A549 treated with AZD9567 at 1 μM for 4 hours (cell line): Measurements from ENCODE around the gene MYH6. TPM values are rescaled to one million over a fixed set of nuclear protein-coding genes. Genes with fewer than 3 reads are reported as not detected.

ENCODE experiments used
- total RNA-seq: library from RNA; stranded (reverse); fragments of 200-300 nt; extraction: Qiagen RNA extraction; gene quantifications from 5 replicates; pipeline ENCODE4 v1.2.3, GENCODE V29; 2022; ENCODE audit not compliant: insufficient read depth

The MYH6 gene
- total RNA-seq: 0.02 TPM in 2 of 5 replicates, not detected in the others

DNA sequence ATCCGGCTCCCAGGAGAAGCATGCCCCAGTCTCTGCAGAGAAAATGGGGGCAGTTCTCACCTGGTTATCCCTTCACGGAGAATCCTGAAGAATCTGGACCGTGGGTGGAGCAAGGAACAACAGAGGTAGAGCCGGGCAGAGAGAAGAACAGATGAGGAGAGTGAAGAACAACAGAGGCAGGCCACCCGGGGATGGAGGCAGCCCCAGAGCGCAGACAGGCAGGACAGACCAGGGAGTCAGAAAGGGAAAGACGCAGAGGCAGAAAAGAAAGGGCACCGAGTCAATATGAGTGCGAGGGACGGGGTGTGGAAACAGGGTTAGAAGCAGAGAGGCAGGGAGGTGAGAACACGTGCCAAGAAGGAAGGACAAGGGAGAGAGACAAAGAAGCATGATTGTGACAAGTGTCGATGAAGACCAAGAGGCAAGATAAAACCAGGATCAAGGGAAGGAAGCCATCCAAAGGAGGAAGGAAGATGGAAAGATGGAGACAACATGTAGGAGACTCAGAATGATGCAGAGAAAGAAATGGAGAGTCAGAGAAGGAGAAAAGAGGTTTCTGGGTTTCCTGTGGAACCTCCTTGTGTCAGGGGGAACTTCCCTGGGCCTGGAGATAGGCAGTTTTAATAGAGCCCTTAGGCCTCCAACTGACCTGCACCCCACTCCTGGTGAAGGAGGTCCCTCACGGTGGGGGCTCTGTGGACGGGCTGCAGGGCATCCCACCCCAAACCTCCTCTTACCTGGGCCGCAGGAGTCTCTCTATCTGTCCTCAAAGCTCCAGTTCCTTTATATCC, at the start of gene MYH6:
Gene MYH6 (minus strand): TSS at position 758 of the 791 bp plus-strand sequence. CDS start 1,050 bp downstream, outside the sequence.

GRCh38 chr14:23435543-23436326, 27.7 kb upstream of the MYH6 start, which contains the start of gene MYH7:
TSS of gene MYH7 (minus strand) at chr14:23435660. CDS start at chr14:23433732, 1,928 bp downstream.

DNA sequence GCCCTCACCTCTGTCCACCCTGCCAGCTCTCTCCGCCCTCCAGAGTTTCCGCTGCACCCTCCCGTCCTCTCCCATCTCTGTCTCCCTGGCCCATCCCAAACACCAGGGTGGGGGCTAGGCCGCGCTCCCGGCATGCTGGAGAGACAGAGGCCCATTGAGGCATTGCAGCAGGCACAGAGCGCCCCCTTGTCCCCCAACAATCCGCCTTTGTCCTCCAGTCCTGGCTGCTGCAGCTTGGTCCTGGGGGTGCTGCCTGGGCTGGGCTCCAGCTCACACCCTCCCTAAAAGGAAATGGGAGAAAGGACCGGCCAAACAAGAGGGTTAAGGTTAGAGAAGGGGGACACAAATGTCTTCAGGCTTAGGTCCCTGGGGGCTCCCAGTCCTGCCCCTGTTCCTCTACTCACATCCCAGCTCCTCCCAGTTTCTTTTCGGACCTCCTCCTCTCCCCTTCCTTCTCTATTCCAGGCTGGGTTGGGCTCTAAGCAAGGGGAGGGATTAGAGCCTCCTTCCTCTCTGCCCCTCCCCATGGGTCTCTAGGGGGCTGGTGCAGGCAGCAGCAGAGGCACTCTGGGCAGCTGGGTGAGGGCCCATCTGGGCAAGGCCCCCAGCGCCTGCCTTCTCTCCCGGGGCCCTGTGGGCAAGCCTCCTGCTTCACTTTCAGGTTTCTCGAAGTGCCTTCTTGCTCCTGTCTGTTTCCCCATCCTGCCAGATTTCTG, 31.4 kb downstream of the MYH6 start, which contains the start of gene CMTM5:
Gene CMTM5 (plus strand): TSS at position 565 of the 716 bp plus-strand sequence. CDS start 206 bp downstream, outside the sequence.

GRCh38 chr14:23372509-23372908, 35.6 kb downstream of the MYH6 start, which contains the start of gene IL25:
TSS of gene IL25 (plus strand) at chr14:23372809.

GRCh38 chr14:23365036-23365731, 42.9 kb downstream of the MYH6 start, which contains the start of gene EFS:
TSS of gene EFS (minus strand) at chr14:23365172. CDS start at chr14:23365025, 147 bp downstream.

GRCh38 chr14:23352506-23353432, 55.3 kb downstream of the MYH6 start, which contains the start of gene SLC22A17:
TSS of gene SLC22A17 (minus strand) at chr14:23352887.

Other genes with a start within 250 kb of the MYH6 start
- gene SLC7A8, start 224.6 kb downstream of the MYH6 start, total RNA-seq: 1.1 to 1.5 TPM (median 1.2 TPM) in 4 of 5 replicates, not detected in the other
- gene RNF212B, start 170.3 kb downstream of the MYH6 start, total RNA-seq: not detected in 5 replicates
- 8.3 to 21.3 TPM (median 9.3 TPM) in 5 replicates for gene HOMEZ, start 122.1 kb downstream of the MYH6 start, total RNA-seq
- gene PPP1R3E, start 105.4 kb downstream of the MYH6 start, total RNA-seq: 3.9 to 8.9 TPM (median 4.3 TPM) in 5 replicates
- gene BCL2L2, start 101.4 kb downstream of the MYH6 start, total RNA-seq: 13.4 to 19.6 TPM (median 17.9 TPM) in 5 replicates
- gene PABPN1, start 86.8 kb downstream of the MYH6 start, total RNA-seq: 136 to 154 TPM (median 142 TPM) in 5 replicates
- 5.9 to 8.7 TPM (median 6.8 TPM) in 5 replicates for gene SLC22A17, start 55.4 kb downstream of the MYH6 start, total RNA-seq
- gene EFS, start 43.1 kb downstream of the MYH6 start, total RNA-seq: not detected in 5 replicates
- gene IL25, start 35.5 kb downstream of the MYH6 start, total RNA-seq: not detected in 5 replicates
- gene CMTM5, start 31.2 kb downstream of the MYH6 start, total RNA-seq: not detected in 5 replicates
- gene MYH7, start 27.4 kb upstream of the MYH6 start, total RNA-seq: not detected in 5 replicates
- gene NGDN, start 61.4 kb upstream of the MYH6 start, total RNA-seq: 53.3 to 62.7 TPM (median 61.0 TPM) in 5 replicates
- gene ZFHX2, start 143.5 kb upstream of the MYH6 start, total RNA-seq: 0.48 to 0.80 TPM (median 0.64 TPM) in 5 replicates
- 6.4 to 14.3 TPM (median 11.4 TPM) in 5 replicates for gene THTPA, start 148.0 kb upstream of the MYH6 start, total RNA-seq
- 47.5 to 61.7 TPM (median 54.2 TPM) in 5 replicates for gene AP1G2, start 159.5 kb upstream of the MYH6 start, total RNA-seq
- not detected in 5 replicates for gene JPH4, start 170.5 kb upstream of the MYH6 start, total RNA-seq
- gene DHRS2, start 228.1 kb upstream of the MYH6 start, total RNA-seq: 8.9 to 13.2 TPM (median 10.4 TPM) in 5 replicates